Activated naive CD4-positive, alpha-beta T cell treated with anti-CD3 and anti-CD28 coated beads, Interleukin-2, amount 10 ng/mL, durations not matched to agents 7 days and 5 days (primary cell): ENCODE results near the gene FAM81A.
A peak's percentile ranks its signal among the peaks of the same experiment; 100 is the strongest.
"Not testable (repeated sequence)": the region's sequence is repeated elsewhere in the genome, so short reads cannot be mapped to it uniquely, and the experiment has no call there.

Experiments
- CTCF ChIA-PET: fragments of 350-600 bp; sonication (Branson Sonifier 250); formaldehyde crosslinking; loops from one replicate; lab custom pipeline; 2021; ENCODE audit warnings: antibody characterized with exemption; lab: Charles Lee
- DNase-seq: peaks from one replicate; pipeline ENCODE4 v3.0.0-alpha.2; 2020
- H3K27ac Mint-ChIP-seq: one replicate; pipeline ENCODE4 v1.8.0; 2021; ENCODE audit warnings: mild to moderate bottlenecking, moderate library complexity, mixed read lengths
- H3K27me3 Mint-ChIP-seq: one replicate; pipeline ENCODE4 v1.8.0; 2021; ENCODE audit warnings: mild to moderate bottlenecking, mixed read lengths
- H3K36me3 Mint-ChIP-seq: one replicate; pipeline ENCODE4 v1.8.0; 2021; ENCODE audit warnings: mixed read lengths
- H3K4me1 Mint-ChIP-seq: one replicate; pipeline ENCODE4 v1.8.0; 2021; ENCODE audit warnings: mixed read lengths
- H3K4me3 Mint-ChIP-seq: one replicate; pipeline ENCODE4 v1.8.0; 2021; ENCODE audit warnings: mild to moderate bottlenecking, moderate library complexity, mixed read lengths
- H3K9me3 Mint-ChIP-seq: one replicate; pipeline ENCODE4 v1.8.0; 2021; ENCODE audit warnings: mixed read lengths

Gene FAM81A

GRCh38 chr15:59437817-59438624 lies at the start of gene FAM81A:
Gene FAM81A (plus strand): TSS chr15:59438186. CDS start chr15:59458627, 20,441 bp downstream.
- H3K27me3 Mint-ChIP-seq, result peaks cover 79% of the 10 kb centered on the region
- peaks cover 19% of the 10 kb centered on the region for H3K4me1 Mint-ChIP-seq
- peak within 1 kb of the TSS; percentile 17 for H3K27ac Mint-ChIP-seq
- DNase-seq, result peak; percentile 71
- H3K9me3 Mint-ChIP-seq, result no peaks in the 10 kb centered on the region
- CTCF ChIA-PET, result no interaction called here
- H3K36me3 Mint-ChIP-seq, result no peaks in the 10 kb centered on the region
- H3K4me3 Mint-ChIP-seq, result peak within 1 kb of the TSS; percentile 79

GRCh38 chr15:59388670-59389069 lies 49.3 kb upstream of the FAM81A start:
- Mint-ChIP-seq H3K4me1 (peaks cover 13% of the 10 kb centered on the region), H3K4me3 (no peak overlapping the region), H3K27me3 (peaks cover 15% of the 10 kb centered on the region), H3K9me3 (no peaks in the 10 kb centered on the region), H3K27ac (peak overlapping the region; percentile 47), H3K36me3 (peaks cover 2% of the 10 kb centered on the region)
- no peak for DNase-seq
- CTCF ChIA-PET, result no interaction called here

GRCh38 chr15:59392299-59392698 lies 45.7 kb upstream of the FAM81A start:
- Mint-ChIP-seq H3K36me3 (no peaks in the 10 kb centered on the region), H3K4me1 (peaks cover 2% of the 10 kb centered on the region), H3K27ac (no peak overlapping the region), H3K4me3 (no peak overlapping the region), H3K27me3 (peaks cover 20% of the 10 kb centered on the region), H3K9me3 (no peaks in the 10 kb centered on the region)
- CTCF ChIA-PET, result interaction anchor here (1.1 kb wide), 1 partner anchor 8 kb away, joined by 3 read pairs; no protein-coding TSS in a partner anchor
- no peak for DNase-seq

GRCh38 chr15:59394166-59394661 lies 43.8 kb upstream of the FAM81A start:
- Mint-ChIP-seq H3K27me3 (peaks cover 25% of the 10 kb centered on the region), H3K27ac (no peak overlapping the region), H3K4me1 (peaks cover 7% of the 10 kb centered on the region), H3K4me3 (no peak overlapping the region), H3K9me3 (no peaks in the 10 kb centered on the region), H3K36me3 (no peaks in the 10 kb centered on the region)
- CTCF ChIA-PET, result no interaction called here
- no peak for DNase-seq

GRCh38 chr15:59396211-59396610 lies 41.8 kb upstream of the FAM81A start:
- H3K36me3 Mint-ChIP-seq, result no peaks in the 10 kb centered on the region
- no peak for DNase-seq
- H3K4me1 Mint-ChIP-seq, result peaks cover 12% of the 10 kb centered on the region
- H3K27me3 Mint-ChIP-seq, result peaks cover 39% of the 10 kb centered on the region
- CTCF ChIA-PET, result no interaction called here
- H3K9me3 Mint-ChIP-seq, result no peaks in the 10 kb centered on the region
- H3K4me3 Mint-ChIP-seq, result no peak overlapping the region
- no peak overlapping the region for H3K27ac Mint-ChIP-seq

GRCh38 chr15:59396679-59397078 lies 41.3 kb upstream of the FAM81A start:
- H3K27me3 Mint-ChIP-seq, result peaks cover 40% of the 10 kb centered on the region
- H3K4me1 Mint-ChIP-seq, result peaks cover 12% of the 10 kb centered on the region
- CTCF ChIA-PET, result interaction anchor here (1.1 kb wide), 1 partner anchor 14 kb away, joined by 3 read pairs; no protein-coding TSS in a partner anchor
- no peak overlapping the region for H3K27ac Mint-ChIP-seq
- DNase-seq, result no peak
- no peaks in the 10 kb centered on the region for H3K9me3 Mint-ChIP-seq
- H3K4me3 Mint-ChIP-seq, result no peak overlapping the region
- no peaks in the 10 kb centered on the region for H3K36me3 Mint-ChIP-seq

GRCh38 chr15:59398220-59398619 lies 39.8 kb upstream of the FAM81A start:
- CTCF ChIA-PET, result no interaction called here
- no peak for DNase-seq
- H3K27me3 Mint-ChIP-seq, result peaks cover 39% of the 10 kb centered on the region
- no peaks in the 10 kb centered on the region for H3K36me3 Mint-ChIP-seq
- peaks cover 12% of the 10 kb centered on the region for H3K4me1 Mint-ChIP-seq
- no peak overlapping the region for H3K27ac Mint-ChIP-seq
- H3K4me3 Mint-ChIP-seq, result no peak overlapping the region
- H3K9me3 Mint-ChIP-seq, result no peaks in the 10 kb centered on the region

GRCh38 chr15:59399465-59400102 lies 38.4 kb upstream of the FAM81A start:
- Mint-ChIP-seq H3K27me3 (peaks cover 39% of the 10 kb centered on the region), H3K27ac (no peak overlapping the region), H3K36me3 (no peaks in the 10 kb centered on the region), H3K4me1 (peaks cover 12% of the 10 kb centered on the region), H3K4me3 (no peak overlapping the region), H3K9me3 (no peaks in the 10 kb centered on the region)
- CTCF ChIA-PET, result interaction anchor here (1.0 kb wide), 1 partner anchor 153 kb away, joined by 5 read pairs; no protein-coding TSS in a partner anchor
- DNase-seq, result no peak

GRCh38 chr15:59400103-59400813 lies 37.7 kb upstream of the FAM81A start:
- peaks cover 12% of the 10 kb centered on the region for H3K4me1 Mint-ChIP-seq
- H3K36me3 Mint-ChIP-seq, result no peaks in the 10 kb centered on the region
- H3K4me3 Mint-ChIP-seq, result no peak overlapping the region
- no peaks in the 10 kb centered on the region for H3K9me3 Mint-ChIP-seq
- H3K27ac Mint-ChIP-seq, result no peak overlapping the region
- CTCF ChIA-PET, result no interaction called here
- DNase-seq, result no peak
- H3K27me3 Mint-ChIP-seq, result peaks cover 39% of the 10 kb centered on the region

GRCh38 chr15:59401051-59401823 lies 36.7 kb upstream of the FAM81A start:
- H3K27ac Mint-ChIP-seq, CTCF ChIA-PET, H3K4me3 Mint-ChIP-seq, H3K36me3 Mint-ChIP-seq, DNase-seq, H3K9me3 Mint-ChIP-seq: not testable (repeated sequence)
- peaks cover 12% of the 10 kb centered on the region for H3K4me1 Mint-ChIP-seq
- peaks cover 36% of the 10 kb centered on the region for H3K27me3 Mint-ChIP-seq

- Mint-ChIP-seq H3K36me3 (no peaks in the 10 kb centered on the region), H3K27me3 (peaks cover 35% of the 10 kb centered on the region), H3K4me3 (no peak overlapping the region), H3K4me1 (peaks cover 12% of the 10 kb centered on the region), H3K27ac (no peak overlapping the region), H3K9me3 (no peaks in the 10 kb centered on the region)
- CTCF ChIA-PET, result interaction anchor here (0.6 to 0.7 kb wide), 2 partner anchors 12 to 149 kb away, joined by 3 to 4 read pairs; no protein-coding TSS in a partner anchor
- DNase-seq, result no peak
These were observed 36.0 kb upstream of the FAM81A start for GRCh38 chr15:59401824-59402569.

- H3K36me3 Mint-ChIP-seq, result no peaks in the 10 kb centered on the region
- H3K27ac Mint-ChIP-seq, result no peak overlapping the region
- H3K4me1 Mint-ChIP-seq, result peaks cover 1% of the 10 kb centered on the region
- H3K4me3 Mint-ChIP-seq, result no peak overlapping the region
- peaks cover 30% of the 10 kb centered on the region for H3K27me3 Mint-ChIP-seq
- H3K9me3 Mint-ChIP-seq, result no peaks in the 10 kb centered on the region
- CTCF ChIA-PET, result no interaction called here
- no peak for DNase-seq
These were observed 32.9 kb upstream of the FAM81A start for GRCh38 chr15:59405079-59405478.

GRCh38 chr15:59406446-59406845 lies 31.5 kb upstream of the FAM81A start:
- CTCF ChIA-PET, result no interaction called here
- Mint-ChIP-seq H3K4me1 (peaks cover 13% of the 10 kb centered on the region), H3K4me3 (no peak overlapping the region), H3K9me3 (no peaks in the 10 kb centered on the region), H3K27me3 (peaks cover 28% of the 10 kb centered on the region), H3K27ac (no peak overlapping the region), H3K36me3 (no peaks in the 10 kb centered on the region)
- DNase-seq, result no peak
